ENCODE data around the gene WDR37.

Gene WDR37

GRCh38 chr10:1147810-1148209 lies 91.6 kb downstream of the WDR37 start:
- H3K4me3 ChIP-seq (ENCODE audit: low read depth in 1 of 2, low read length in 2 of 2) = no peak overlapping the region
- no peaks in the 10 kb centered on the region for H3K36me3 ChIP-seq (ENCODE audit: control insufficient read depth in 1 of 2, insufficient read depth in 2 of 2, low read length in 2 of 2)
- peaks cover 5% of the 10 kb centered on the region for H3K27me3 ChIP-seq (ENCODE audit: low read depth, low read length)
- H3K9me3 ChIP-seq (ENCODE audit: control insufficient read depth in 1 of 2, low read length in 2 of 2) = peaks cover 0 to 4% of the 10 kb centered on the region in 2 donors
- no peaks in the 10 kb centered on the region for H3K4me1 ChIP-seq (ENCODE audit: control insufficient read depth in 1 of 2, insufficient read depth in 2 of 2, low read length in 2 of 2)
- no peak overlapping the region for H3K27ac ChIP-seq (ENCODE audit: low read length)

- H3K27ac ChIP-seq (ENCODE audit: low read length) = no peak overlapping the region
- peaks cover 0 to 4% of the 10 kb centered on the region in 2 donors for H3K9me3 ChIP-seq (ENCODE audit: control insufficient read depth in 1 of 2, low read length in 2 of 2)
- H3K27me3 ChIP-seq (ENCODE audit: low read depth, low read length) = peaks cover 5% of the 10 kb centered on the region
- no peaks in the 10 kb centered on the region for H3K36me3 ChIP-seq (ENCODE audit: control insufficient read depth in 1 of 2, insufficient read depth in 2 of 2, low read length in 2 of 2)
- H3K4me1 ChIP-seq (ENCODE audit: control insufficient read depth in 1 of 2, insufficient read depth in 2 of 2, low read length in 2 of 2) = no peaks in the 10 kb centered on the region
- H3K4me3 ChIP-seq (ENCODE audit: low read depth in 1 of 2, low read length in 2 of 2) = no peak overlapping the region
Observed at GRCh38 chr10:1148855-1149605, 92.8 kb downstream of the WDR37 start.

GRCh38 chr10:1149793-1150637 lies 93.8 kb downstream of the WDR37 start:
- Histone ChIP-seq H3K4me3 (ENCODE audit: low read depth in 1 of 2, low read length in 2 of 2) (no peak overlapping the region), H3K27ac (ENCODE audit: low read length) (no peak overlapping the region), H3K4me1 (ENCODE audit: control insufficient read depth in 1 of 2, insufficient read depth in 2 of 2, low read length in 2 of 2) (no peaks in the 10 kb centered on the region), H3K27me3 (ENCODE audit: low read depth, low read length) (peaks cover 5% of the 10 kb centered on the region), H3K36me3 (ENCODE audit: control insufficient read depth in 1 of 2, insufficient read depth in 2 of 2, low read length in 2 of 2) (no peaks in the 10 kb centered on the region), H3K9me3 (ENCODE audit: control insufficient read depth in 1 of 2, low read length in 2 of 2) (peaks cover 0 to 4% of the 10 kb centered on the region in 2 donors)

DNA sequence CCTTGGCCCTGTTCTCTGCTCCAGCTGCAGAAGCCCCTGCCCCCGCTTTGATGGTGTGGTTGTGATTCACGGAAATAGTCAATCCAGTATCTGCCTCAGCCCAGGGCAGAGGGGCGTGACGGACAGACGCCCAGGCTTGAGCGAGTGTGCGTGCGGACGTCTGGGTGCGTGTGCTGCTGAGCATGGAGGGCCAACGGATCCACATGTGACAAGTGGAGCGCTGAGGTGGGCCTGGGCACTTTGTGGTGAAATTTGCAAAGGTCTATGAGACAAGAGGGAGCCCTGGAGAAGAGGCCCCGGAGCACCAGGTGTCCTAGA lies 94.4 kb downstream of the WDR37 start:
- Histone ChIP-seq H3K27me3 (ENCODE audit: low read depth, low read length) (peaks cover 5% of the 10 kb centered on the region), H3K4me1 (ENCODE audit: control insufficient read depth in 1 of 2, insufficient read depth in 2 of 2, low read length in 2 of 2) (no peaks in the 10 kb centered on the region), H3K36me3 (ENCODE audit: control insufficient read depth in 1 of 2, insufficient read depth in 2 of 2, low read length in 2 of 2) (no peaks in the 10 kb centered on the region), H3K9me3 (ENCODE audit: control insufficient read depth in 1 of 2, low read length in 2 of 2) (peaks cover 0 to 4% of the 10 kb centered on the region in 2 donors), H3K27ac (ENCODE audit: low read length) (no peak overlapping the region), H3K4me3 (ENCODE audit: low read depth in 1 of 2, low read length in 2 of 2) (no peak overlapping the region)

GRCh38 chr10:1151076-1152033 lies 95.2 kb downstream of the WDR37 start:
- no peaks in the 10 kb centered on the region for H3K36me3 ChIP-seq (ENCODE audit: control insufficient read depth in 1 of 2, insufficient read depth in 2 of 2, low read length in 2 of 2)
- peaks cover 5% of the 10 kb centered on the region for H3K27me3 ChIP-seq (ENCODE audit: low read depth, low read length)
- H3K27ac ChIP-seq (ENCODE audit: low read length) = no peak overlapping the region
- H3K4me3 ChIP-seq (ENCODE audit: low read depth in 1 of 2, low read length in 2 of 2) = no peak overlapping the region
- H3K9me3 ChIP-seq (ENCODE audit: control insufficient read depth in 1 of 2, low read length in 2 of 2) = peaks cover 0 to 4% of the 10 kb centered on the region in 2 donors
- no peaks in the 10 kb centered on the region for H3K4me1 ChIP-seq (ENCODE audit: control insufficient read depth in 1 of 2, insufficient read depth in 2 of 2, low read length in 2 of 2)

DNA sequence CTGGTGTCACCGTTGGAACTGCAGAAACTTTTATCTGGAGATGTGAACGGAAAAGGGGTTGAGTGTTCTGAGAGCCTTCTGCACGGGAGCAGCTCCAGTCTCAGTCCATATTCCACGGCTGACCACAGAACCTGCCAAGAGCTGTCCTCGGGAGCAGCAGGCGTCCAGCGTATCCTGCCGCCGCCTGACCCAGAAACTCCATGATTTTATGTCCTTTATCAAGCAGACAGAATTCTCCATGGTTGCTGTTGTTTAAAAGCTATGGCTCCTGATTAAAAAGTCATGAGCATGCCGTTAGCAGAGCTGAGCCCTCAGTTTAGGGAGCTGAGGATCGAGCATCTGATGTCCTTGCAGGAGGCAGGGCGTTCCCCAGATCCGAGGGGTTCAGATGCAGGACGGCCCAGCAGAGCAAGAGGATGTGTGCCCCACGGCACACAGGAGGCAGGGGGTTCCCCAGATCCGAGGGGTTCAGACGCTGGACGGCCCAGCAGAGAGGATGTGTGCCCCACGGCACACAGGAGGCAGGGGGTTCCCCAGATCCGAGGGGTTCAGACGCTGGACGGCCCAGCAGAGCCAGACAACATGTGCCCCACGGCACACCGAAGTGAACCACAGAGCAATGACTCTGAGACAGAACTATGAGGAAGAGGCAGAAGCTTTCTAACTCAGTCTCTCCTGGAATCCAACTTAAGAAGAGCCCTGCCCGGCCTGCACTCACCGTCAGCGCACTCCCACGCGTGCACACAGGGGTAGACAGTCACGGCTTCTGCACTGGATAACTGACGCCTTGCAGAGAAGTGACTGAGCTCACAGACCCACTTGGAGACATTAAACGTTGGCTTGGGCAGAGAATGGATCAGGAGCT lies 96.4 kb downstream of the WDR37 start:
- Histone ChIP-seq H3K36me3 (ENCODE audit: control insufficient read depth in 1 of 2, insufficient read depth in 2 of 2, low read length in 2 of 2) (no peaks in the 10 kb centered on the region), H3K4me3 (ENCODE audit: low read depth in 1 of 2, low read length in 2 of 2) (no peak overlapping the region), H3K4me1 (ENCODE audit: control insufficient read depth in 1 of 2, insufficient read depth in 2 of 2, low read length in 2 of 2) (no peaks in the 10 kb centered on the region), H3K27me3 (ENCODE audit: low read depth, low read length) (peaks cover 5% of the 10 kb centered on the region), H3K9me3 (ENCODE audit: control insufficient read depth in 1 of 2, low read length in 2 of 2) (peaks cover 0 to 1% of the 10 kb centered on the region in 2 donors), H3K27ac (ENCODE audit: low read length) (no peak overlapping the region)

DNA sequence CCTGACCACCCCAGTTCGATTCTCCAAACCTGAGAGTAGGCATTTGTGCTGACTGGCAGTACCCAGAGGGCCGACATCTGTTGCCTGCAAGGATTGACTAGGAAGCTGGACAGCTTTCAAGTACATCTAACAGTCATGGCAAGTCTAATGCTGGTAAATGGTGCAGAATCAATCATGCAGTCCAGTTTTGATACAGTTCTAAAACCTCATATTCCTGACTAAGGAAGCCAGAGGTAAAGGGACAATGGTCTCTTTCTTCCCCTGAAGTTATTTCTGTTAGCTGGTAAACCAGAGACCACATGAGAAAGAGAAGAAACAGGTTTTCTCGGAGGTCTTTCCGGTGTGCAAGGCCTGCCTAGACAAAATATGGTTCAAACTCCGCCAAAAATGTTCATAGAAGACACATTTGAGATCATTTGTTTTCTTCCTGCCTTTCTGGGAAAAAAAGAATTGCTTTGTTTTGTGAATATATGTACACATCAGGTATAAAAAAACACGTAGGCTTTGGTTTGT lies 97.1 kb downstream of the WDR37 start:
- no peaks in the 10 kb centered on the region for H3K4me1 ChIP-seq (ENCODE audit: control insufficient read depth in 1 of 2, insufficient read depth in 2 of 2, low read length in 2 of 2)
- H3K4me3 ChIP-seq (ENCODE audit: low read depth in 1 of 2, low read length in 2 of 2) = no peak overlapping the region
- H3K36me3 ChIP-seq (ENCODE audit: control insufficient read depth in 1 of 2, insufficient read depth in 2 of 2, low read length in 2 of 2) = no peaks in the 10 kb centered on the region
- H3K27ac ChIP-seq (ENCODE audit: low read length) = no peak overlapping the region
- peaks cover 5% of the 10 kb centered on the region for H3K27me3 ChIP-seq (ENCODE audit: low read depth, low read length)
- H3K9me3 ChIP-seq (ENCODE audit: control insufficient read depth in 1 of 2, low read length in 2 of 2) = no peaks in the 10 kb centered on the region

- no peak overlapping the region for H3K27ac ChIP-seq (ENCODE audit: low read length)
Observed at GRCh38 chr10:1153805-1154351, 97.7 kb downstream of the WDR37 start.

GRCh38 chr10:1154531-1155295 lies 98.5 kb downstream of the WDR37 start:
- H3K4me3 ChIP-seq (ENCODE audit: low read depth in 1 of 2, low read length in 2 of 2) = no peak overlapping the region
- H3K27me3 ChIP-seq (ENCODE audit: low read depth, low read length) = peaks cover 3% of the 10 kb centered on the region
- no peaks in the 10 kb centered on the region for H3K4me1 ChIP-seq (ENCODE audit: control insufficient read depth in 1 of 2, insufficient read depth in 2 of 2, low read length in 2 of 2)
- H3K27ac ChIP-seq (ENCODE audit: low read length) = no peak overlapping the region
- no peaks in the 10 kb centered on the region for H3K36me3 ChIP-seq (ENCODE audit: control insufficient read depth in 1 of 2, insufficient read depth in 2 of 2, low read length in 2 of 2)
- no peaks in the 10 kb centered on the region for H3K9me3 ChIP-seq (ENCODE audit: control insufficient read depth in 1 of 2, low read length in 2 of 2)

More at GRCh38 chr10:1153805-1154351, 97.7 kb downstream of the WDR37 start:
- Histone ChIP-seq H3K4me1 (ENCODE audit: control insufficient read depth in 1 of 2, insufficient read depth in 2 of 2, low read length in 2 of 2) (no peaks in the 10 kb centered on the region), H3K27me3 (ENCODE audit: low read depth, low read length) (peaks cover 5% of the 10 kb centered on the region), H3K9me3 (ENCODE audit: control insufficient read depth in 1 of 2, low read length in 2 of 2) (no peaks in the 10 kb centered on the region), H3K36me3 (ENCODE audit: control insufficient read depth in 1 of 2, insufficient read depth in 2 of 2, low read length in 2 of 2) (no peaks in the 10 kb centered on the region), H3K4me3 (ENCODE audit: low read depth in 1 of 2, low read length in 2 of 2) (no peak overlapping the region)

All from muscle layer of duodenum (tissue), 2 donors.